ENCODE results near the gene FYCO1. TPM values are rescaled to one million over a fixed set of nuclear protein-coding genes. Genes with fewer than 3 reads are reported as not detected.
"Not testable (repeated sequence)": the region's sequence is repeated elsewhere in the genome, so short reads cannot be mapped to it uniquely, and the experiment has no call there.

Gene FYCO1
- total and polyA plus RNA-seq, 2 of the 13 experiments (the other 11 are each of a cell fraction or from before 2014, with no cell fraction given) = 2.7 to 4.2 TPM

DNA sequence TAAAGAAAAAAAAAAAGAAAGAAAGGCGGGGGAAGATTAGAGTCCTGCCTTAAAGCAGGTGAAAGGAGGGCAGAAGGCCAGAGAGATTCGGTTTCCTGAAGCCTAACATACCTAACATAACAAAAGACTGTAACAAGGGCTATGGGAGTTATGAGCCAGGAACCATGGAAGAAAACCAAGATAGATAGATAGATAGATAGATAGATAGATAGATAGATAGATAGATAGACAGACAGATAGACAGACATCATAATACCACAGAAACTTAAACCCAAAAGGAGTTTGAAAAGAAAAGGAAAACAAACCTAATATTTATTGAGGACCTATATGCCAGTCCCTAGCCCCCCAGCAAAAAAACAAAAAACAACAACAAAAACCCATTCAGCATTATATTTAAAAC is 2.3 kb upstream of the FYCO1 start:
- Histone ChIP-seq H3K4me1 (ENCODE audit: insufficient read depth, low read length) (peaks cover 26% of the 10 kb centered on the region), H3K4me2 (ENCODE audit: low read depth, low read length) (no peak overlapping the region), H3K4me3 (replicated peaks in 1 of 3; ENCODE audit: insufficient read depth in 1 of 3, low read depth in 2 of 3, low read length in 3 of 3) (no peak overlapping the region), H3K79me2 (ENCODE audit: insufficient read depth, low read length) (peaks cover 19% of the 10 kb centered on the region), H3K9ac (ENCODE audit: insufficient read depth, low read depth, low read length) (no peak overlapping the region), H2AFZ (ENCODE audit: low read length) (no peak overlapping the region), H3K27ac (ENCODE audit: extremely low read length, insufficient read depth, low read length) (no peak overlapping the region), H3K27me3 (ENCODE audit: control insufficient read depth in 1 of 2, insufficient read depth in 2 of 2, low read length in 2 of 2) (peaks cover 0 to 24% of the 10 kb centered on the region in 2 experiments; a peak in 2 of 5 replicates), H4K20me1 (ENCODE audit: insufficient read depth, low read length) (no peaks in the 10 kb centered on the region), H3K36me3 (replicated peaks in 1 of 2; ENCODE audit: control insufficient read depth in 1 of 2, insufficient read depth in 2 of 2, low read length in 2 of 2) (no peaks in the 10 kb centered on the region), H3K9me3 (ENCODE audit: low read length) (no peaks in the 10 kb centered on the region)
- FAIRE-seq (no peak), DNase-seq (ENCODE audit: low spot score) (no peak), ATAC-seq (no peak)
- 38% methylated on average over 2 of the region's 2 CpGs for WGBS (ENCODE audit: low lambda C conversion rate)
- intact Hi-C loops (cut with micrococcal nuclease; ENCODE audit: unreplicated experiment) (no loop called here), in situ Hi-C loops (cut with HindIII; ENCODE audit: extremely low pct_ligation_motif_present, low pct_unique_long_range_greater_than_20kb) (no loop called here)
- no TSS peak for BruUV-seq (replicated peaks)
- ChIA-PET CTCF (ENCODE audit: low intra/inter-chr PET ratio, low total read pairs) (no interaction called here), POLR2A (no interaction called here)
- no peak for TF ChIP-seq TBX2 (CRISPR knock-in tag; IDR thresholded peaks at IDR 0.05; ENCODE audit: borderline replicate concordance)
- no peak for TF ChIP-seq ZNF562 (CRISPR knock-in tag; IDR thresholded peaks at IDR 0.05; ENCODE audit: borderline replicate concordance)
- no peak for TF ChIP-seq SOX6 (IDR thresholded peaks at IDR 0.05)
- TF ChIP-seq SOX6 (CRISPR knock-in tag; IDR thresholded peaks at IDR 0.05) = no peak
- TF ChIP-seq ZBTB38 (CRISPR knock-in tag; IDR thresholded peaks at IDR 0.05) = no peak

DNA sequence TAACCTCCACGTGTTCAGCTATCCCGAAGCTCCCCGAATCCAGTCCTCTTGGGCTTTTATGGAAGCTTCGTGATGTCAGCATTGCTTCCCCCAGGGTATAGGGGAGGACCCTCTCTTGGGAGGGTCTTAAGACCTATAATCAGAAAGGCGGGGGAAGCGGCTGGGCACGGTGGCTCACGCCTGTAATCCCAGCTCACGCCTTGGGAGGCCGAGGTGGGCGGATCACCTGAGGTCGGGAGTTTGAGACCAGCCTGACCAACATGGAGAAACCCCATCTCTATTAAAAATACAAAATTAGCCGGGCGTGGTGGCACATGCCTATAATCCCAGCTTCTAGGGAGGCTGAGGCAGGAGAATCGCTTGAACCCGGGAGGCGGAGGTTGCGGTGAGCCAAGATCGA is 1.9 kb upstream of the FYCO1 start:
- ATAC-seq = not testable (repeated sequence)
- peaks cover 0 to 24% of the 10 kb centered on the region in 2 experiments; a peak in 2 of 5 replicates for H3K27me3 ChIP-seq (ENCODE audit: control insufficient read depth in 1 of 2, insufficient read depth in 2 of 2, low read length in 2 of 2)

More for the DNA sequence above, 1.9 kb upstream of the FYCO1 start:
- Histone ChIP-seq H3K79me2 (ENCODE audit: insufficient read depth, low read length) (peaks cover 19% of the 10 kb centered on the region), H3K4me1 (ENCODE audit: insufficient read depth, low read length) (peaks cover 26% of the 10 kb centered on the region)
- FAIRE-seq; H3K9ac ChIP-seq (ENCODE audit: insufficient read depth, low read depth, low read length); in situ Hi-C loops (cut with HindIII; ENCODE audit: extremely low pct_ligation_motif_present, low pct_unique_long_range_greater_than_20kb); BruUV-seq (replicated peaks); DNase-seq (ENCODE audit: low spot score); H4K20me1 ChIP-seq (ENCODE audit: insufficient read depth, low read length); H3K4me3 ChIP-seq (replicated peaks in 1 of 3; ENCODE audit: insufficient read depth in 1 of 3, low read depth in 2 of 3, low read length in 3 of 3); CTCF ChIA-PET (ENCODE audit: low intra/inter-chr PET ratio, low total read pairs); POLR2A ChIA-PET; H3K36me3 ChIP-seq (replicated peaks in 1 of 2; ENCODE audit: control insufficient read depth in 1 of 2, insufficient read depth in 2 of 2, low read length in 2 of 2); H3K27ac ChIP-seq (ENCODE audit: extremely low read length, insufficient read depth, low read length); H2AFZ ChIP-seq (ENCODE audit: low read length); H3K9me3 ChIP-seq (ENCODE audit: low read length); H3K4me2 ChIP-seq (ENCODE audit: low read depth, low read length); intact Hi-C loops (cut with micrococcal nuclease; ENCODE audit: unreplicated experiment): not testable (repeated sequence)
- 81% methylated on average over 19 of the region's 19 CpGs for WGBS (ENCODE audit: low lambda C conversion rate)

All from HepG2 (cell line).